Activated T-helper 1 cell treated with Interleukin-2 at 50 U/mL for 16 hours (primary cell): ENCODE measurements around the gene IDI1.
"Not testable (repeated sequence)": the region's sequence is repeated elsewhere in the genome, so short reads cannot be mapped to it uniquely, and the experiment has no call there.

Experiments used
- DNase-seq: peaks from one replicate; pipeline ENCODE4 v3.0.0-alpha.2; 2020; ENCODE audit warnings: low read depth

IDI1 gene

GRCh38 chr10:1063232-1063865 lies 14.4 kb upstream of the IDI1 start:
- no peak for DNase-seq

DNA sequence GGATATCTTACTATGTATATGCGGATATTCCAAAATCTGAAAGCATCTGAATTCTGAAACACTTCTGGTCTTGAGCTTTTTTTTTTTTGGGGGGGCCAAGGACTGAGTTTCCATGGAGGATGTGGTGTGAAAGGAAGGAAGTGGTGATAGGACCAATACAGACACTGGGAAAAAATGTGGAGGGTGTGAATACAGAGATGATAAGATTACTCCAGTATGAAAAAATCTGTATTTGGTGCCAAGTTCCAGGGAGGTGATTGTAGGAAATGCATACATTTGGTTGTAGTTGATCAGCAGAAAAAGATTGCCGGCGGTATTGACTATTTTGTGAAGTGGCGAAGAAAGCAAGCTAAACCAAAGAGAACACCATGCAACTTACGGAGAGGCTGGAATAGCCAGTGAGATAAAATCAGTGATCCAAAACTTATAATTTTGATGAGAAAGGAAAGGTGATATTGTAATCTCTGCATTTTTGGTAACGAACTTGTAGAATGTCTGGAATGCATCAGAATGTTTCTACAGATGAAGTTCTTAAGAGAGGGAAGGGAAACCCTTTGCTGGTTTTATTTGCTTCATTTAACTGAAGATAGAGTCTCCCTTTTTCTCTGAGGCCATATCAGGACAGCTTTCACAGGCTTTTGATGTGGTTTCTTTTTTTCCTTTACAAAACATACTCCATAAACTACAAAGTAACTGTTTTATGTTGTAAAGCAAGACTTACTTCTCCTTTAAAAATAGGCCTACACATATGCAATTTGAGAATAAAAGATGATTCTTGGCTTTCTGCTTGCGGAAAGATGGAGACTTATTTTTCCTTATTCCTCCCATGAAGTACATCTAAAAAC lies 13.2 kb upstream of the IDI1 start:
- DNase-seq, result no peak

DNA sequence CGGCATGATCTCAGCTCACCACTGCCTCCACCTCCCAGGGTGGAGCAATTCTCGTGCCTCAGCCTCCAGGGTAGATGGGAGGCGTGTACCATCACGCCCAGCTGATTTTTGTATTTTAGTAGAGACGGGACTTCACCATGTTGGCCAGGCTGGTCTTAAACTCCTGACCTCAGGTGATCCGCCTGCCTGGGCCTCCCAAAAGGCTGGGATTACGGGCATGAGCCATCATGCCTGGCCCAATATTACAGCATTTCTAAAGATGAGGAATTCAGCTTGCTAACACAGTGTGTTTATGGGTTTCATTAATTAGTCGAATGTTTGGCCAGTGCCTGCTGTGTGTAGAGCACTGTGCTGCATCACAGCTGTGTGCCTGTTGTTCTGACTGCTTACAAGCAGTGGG lies 11.0 kb upstream of the IDI1 start:
- no peak for DNase-seq

DNA sequence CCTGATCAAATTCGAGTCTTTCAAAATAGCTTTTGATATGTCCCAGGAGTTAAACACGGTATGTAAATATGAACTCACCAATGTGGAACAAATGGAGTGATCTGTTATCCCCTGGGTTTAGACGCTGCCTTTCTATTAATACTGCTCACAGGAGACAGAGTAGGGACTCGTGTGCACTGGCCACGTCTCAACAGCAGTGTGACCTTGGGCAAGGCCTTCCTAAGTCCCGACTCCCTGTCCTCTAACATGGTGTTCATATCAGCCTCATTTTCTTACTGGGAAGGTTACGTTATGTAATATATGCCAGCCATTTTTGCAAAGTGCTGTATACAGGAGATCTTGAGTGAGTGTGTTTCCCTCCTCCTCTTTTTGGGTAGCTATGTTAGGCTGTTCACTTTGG lies 9.1 kb upstream of the IDI1 start:
- DNase-seq, result no peak

DNA sequence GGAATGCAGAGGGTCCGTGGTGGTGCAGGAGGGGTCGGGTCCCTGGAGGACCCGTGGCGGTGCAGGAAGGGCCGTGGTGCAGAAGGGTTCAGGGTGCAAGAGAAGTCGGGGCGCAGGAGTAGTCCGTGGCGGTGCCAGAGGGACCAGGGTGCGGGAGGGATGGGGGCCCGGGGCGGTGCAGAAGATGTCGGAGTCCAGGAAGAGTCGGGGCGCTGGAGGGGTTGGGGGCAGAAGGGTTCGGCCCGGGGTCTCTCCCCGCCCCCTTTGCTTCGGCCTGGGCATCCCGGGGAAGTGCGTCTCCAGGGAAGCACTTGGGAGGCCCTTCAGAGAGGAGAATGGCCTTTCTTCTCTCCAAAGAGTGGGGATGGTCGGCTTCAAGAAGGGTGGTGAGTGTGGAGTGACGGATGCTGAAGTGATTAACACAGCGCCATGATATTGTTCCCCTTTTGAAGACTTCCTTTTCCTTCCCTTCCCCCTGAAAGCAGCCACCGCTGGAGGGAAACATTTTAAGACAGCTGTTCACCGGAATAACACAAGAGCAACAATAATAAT lies 8.3 kb upstream of the IDI1 start:
- no peak for DNase-seq

GRCh38 chr10:1056326-1057105 lies 7.6 kb upstream of the IDI1 start, which contains the start of gene WDR37:
Gene WDR37, plus strand, starts transcription at chr10:1056385. Its CDS starts 15,771 bp downstream, at chr10:1072156.
- peak; percentile 84 for DNase-seq

DNA sequence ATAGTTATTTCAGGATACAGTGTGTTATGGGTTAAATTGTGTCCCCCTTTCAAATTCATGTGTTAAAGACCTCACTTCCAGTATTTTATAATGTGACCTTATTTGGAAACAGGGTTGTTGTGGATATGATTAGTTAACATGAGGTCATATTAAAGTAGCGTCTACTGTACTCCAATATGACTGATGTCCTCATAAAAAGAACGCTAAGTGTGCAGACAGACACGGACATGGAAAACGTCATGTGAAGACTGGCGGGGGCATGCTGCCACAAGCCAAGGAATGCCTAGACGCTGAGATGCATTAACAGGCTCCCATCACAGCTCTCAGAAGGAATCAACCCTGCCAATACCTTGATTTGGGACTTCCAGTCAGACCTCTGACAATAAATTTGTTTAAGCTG lies 5.8 kb upstream of the IDI1 start:
- no peak for DNase-seq

- DNase-seq, result peak; percentile 18
These were observed 1.6 kb upstream of the IDI1 start for GRCh38 chr10:1050554-1050953.

- DNase-seq, result no peak
These were observed 1.2 kb upstream of the IDI1 start for GRCh38 chr10:1050145-1050544.

- no peak for DNase-seq
These were observed 573 bp upstream of the IDI1 start for GRCh38 chr10:1049425-1049958.

- DNase-seq, result no peak
These were observed 579 bp downstream of the IDI1 start for GRCh38 chr10:1048349-1048731.

GRCh38 chr10:1047937-1048336 lies 982 bp downstream of the IDI1 start:
- DNase-seq, result no peak

DNA sequence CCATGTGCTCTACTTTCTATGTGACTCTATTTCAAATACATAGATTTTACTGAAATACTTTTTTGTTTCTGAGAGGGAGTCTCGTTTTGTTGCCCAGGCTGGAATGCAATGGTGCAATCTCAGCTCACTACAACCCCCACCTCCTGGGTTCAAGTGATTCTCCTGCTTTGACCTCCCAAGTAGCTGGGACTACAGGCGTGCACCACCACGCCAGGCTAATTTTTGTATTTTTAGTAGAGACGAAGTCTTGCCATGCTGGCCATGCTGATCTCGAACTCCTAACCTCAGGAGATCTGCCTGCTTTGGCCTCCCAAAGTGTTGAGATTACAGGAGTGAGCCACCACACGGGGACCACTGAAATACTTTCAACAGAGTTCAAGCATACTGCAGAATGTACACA lies 3.5 kb downstream of the IDI1 start:
- no peak for DNase-seq

GRCh38 chr10:1044964-1045363 lies 4.0 kb downstream of the IDI1 start:
- no peak for DNase-seq

GRCh38 chr10:1044146-1044545 lies 4.8 kb downstream of the IDI1 start:
- no peak for DNase-seq

DNA sequence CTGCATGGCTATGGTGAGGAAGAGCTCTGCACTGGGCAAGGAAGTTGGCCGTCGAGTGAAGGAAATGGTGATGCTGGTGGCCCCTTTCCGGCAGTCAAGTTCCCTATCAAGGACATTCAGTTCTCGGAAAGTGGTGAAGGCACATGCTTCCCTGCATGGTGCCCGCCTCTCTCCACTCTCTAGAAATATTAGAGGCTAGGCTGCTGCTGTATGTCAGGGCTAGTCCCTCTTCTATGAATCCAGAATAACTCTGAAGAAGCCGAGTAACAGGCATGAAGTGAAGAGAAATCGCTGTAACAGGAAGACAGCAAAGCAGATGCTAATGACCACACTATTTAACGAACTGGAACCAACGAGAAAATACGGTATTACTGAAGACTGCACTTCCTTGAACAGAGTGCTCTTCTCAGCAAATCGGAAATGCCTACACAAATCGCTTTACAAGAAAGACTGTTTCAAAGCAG lies 5.4 kb downstream of the IDI1 start:
- no peak for DNase-seq

DNA sequence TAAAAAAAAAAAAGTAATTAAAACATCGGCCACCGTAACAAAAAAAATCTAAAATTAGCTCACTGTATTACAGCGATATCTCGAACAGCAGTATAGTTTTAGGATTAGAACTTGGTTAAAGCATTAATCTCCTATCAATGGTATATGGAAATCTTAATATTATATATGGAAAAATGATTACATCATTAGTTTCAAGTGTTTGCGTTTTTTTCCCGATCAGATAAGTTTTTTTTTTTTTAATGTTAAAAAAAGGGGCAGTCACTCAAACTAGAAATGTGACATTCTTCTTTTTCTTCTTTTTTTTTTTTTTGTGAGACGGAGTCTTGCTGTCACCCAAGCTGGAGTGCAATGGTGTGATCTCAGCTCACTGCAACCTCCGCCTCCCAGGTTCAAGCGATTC lies 7.4 kb downstream of the IDI1 start:
- DNase-seq, result no peak

DNA sequence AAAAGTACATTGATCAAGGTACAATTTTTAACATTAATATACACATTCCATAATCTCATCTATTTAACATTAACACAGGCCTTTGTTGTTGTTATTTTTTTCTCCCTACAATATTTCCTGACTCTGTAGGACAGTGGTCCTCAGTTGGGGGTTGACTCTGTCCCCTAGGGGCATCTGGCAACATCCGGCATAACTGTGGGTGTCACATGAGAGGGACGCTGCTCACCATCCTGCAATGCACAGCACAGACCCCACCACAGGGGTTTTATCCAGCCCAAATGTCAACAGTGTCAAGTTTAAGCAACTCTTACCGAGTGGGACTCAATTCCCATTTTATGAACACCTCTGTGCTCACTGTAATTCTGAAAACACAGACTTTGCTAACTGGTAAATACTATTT lies 8.8 kb downstream of the IDI1 start:
- no peak for DNase-seq

DNA sequence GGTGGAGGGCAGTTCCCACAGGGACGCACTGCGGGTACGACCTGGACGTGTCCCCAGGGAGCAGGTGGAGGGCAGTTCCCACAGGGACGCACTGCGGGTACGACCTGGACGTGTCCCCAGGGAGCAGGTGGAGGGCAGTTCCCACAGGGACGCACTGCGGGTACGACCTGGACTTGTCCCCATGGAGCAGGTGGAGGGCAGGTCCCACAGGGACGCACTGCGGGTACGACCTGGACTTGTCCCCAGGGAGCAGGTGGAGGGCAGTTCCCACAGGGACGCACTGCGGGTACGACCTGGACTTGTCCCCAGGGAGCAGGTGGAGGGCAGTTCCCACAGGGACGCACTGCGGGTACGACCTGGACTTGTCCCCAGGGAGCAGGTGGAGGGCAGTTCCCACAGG lies 10.2 kb downstream of the IDI1 start:
- not testable (repeated sequence) for DNase-seq

- no peak for DNase-seq
These were observed 11.8 kb downstream of the IDI1 start for GRCh38 chr10:1037098-1037497.

GRCh38 chr10:1036341-1036791 lies 12.6 kb downstream of the IDI1 start:
- DNase-seq, result no peak

DNA sequence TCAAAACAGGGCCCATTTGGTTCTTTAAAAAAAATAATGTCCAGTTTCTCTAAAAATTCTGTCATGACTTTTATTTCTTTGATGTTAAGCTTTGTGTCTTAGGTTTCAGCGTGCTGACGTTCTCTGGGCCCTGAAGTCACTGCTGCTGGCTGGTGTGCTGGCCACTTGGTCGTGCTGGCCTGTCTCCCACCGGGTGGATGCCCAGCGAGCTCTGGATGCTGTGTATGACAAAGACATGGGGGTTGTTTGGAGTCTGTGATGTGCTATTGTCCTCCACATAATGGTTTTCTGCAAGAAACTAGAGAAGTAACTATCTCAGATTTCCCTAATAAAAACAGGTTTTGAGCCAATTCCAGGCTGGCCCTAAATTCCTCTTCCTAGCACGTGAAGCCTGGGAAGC lies 13.7 kb downstream of the IDI1 start:
- no peak for DNase-seq
